Sigmoid colon (tissue), 4 donors: ENCODE measurements around the gene HUS1.

Source experiments
- EP300 ChIP-seq, 4 donors: sonication (generic); formaldehyde crosslinking; IDR thresholded peaks; one replicate each; pipeline ENCODE4 v1.6.1; 2017; ENCODE audit warnings: antibody characterized with exemption in 4 of 4
- TF ChIP-seq, protein P1 (sequence below), 4 experiments: fragments of 450-650 bp in 3 of 4; fragments of 200-600 bp in 1 of 4; IDR thresholded peaks; one replicate each; pipeline ENCODE4 v1.5.1; 2016 to 2019; ENCODE audit warnings: antibody characterized with exemption in 4 of 4, mild to moderate bottlenecking in 3 of 4, moderate library complexity in 2 of 4

DNA sequence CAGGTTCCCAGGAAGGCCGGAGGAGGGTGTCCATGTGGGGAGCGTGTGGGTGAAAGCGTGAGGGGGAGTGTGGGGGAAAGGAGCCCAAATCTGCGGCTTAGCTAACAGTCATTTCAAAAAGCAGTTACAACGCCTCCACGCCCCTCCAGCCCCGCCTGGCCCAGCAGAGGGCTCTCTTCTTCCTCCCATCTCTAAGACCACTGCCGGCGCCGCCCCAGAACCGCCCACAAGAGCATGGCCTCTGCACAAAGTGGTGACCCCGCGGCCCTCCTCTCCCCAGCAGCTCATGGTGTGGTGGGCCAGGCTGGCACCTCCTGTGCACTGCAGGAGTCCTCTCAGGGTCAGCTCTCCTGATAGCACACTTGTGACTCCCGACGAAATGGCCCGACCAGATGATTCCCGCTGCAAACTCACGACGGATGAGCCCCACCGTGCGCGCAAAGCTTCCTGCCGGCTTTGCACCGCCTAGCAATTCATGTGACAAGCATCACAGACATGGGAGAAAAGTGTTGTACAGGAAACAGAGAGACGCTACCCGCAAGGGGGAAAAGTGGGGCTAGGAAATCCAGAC is 12.4 kb upstream of the HUS1 start:
- TF ChIP-seq, protein P1, sequence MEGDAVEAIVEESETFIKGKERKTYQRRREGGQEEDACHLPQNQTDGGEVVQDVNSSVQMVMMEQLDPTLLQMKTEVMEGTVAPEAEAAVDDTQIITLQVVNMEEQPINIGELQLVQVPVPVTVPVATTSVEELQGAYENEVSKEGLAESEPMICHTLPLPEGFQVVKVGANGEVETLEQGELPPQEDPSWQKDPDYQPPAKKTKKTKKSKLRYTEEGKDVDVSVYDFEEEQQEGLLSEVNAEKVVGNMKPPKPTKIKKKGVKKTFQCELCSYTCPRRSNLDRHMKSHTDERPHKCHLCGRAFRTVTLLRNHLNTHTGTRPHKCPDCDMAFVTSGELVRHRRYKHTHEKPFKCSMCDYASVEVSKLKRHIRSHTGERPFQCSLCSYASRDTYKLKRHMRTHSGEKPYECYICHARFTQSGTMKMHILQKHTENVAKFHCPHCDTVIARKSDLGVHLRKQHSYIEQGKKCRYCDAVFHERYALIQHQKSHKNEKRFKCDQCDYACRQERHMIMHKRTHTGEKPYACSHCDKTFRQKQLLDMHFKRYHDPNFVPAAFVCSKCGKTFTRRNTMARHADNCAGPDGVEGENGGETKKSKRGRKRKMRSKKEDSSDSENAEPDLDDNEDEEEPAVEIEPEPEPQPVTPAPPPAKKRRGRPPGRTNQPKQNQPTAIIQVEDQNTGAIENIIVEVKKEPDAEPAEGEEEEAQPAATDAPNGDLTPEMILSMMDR (IDR thresholded peaks at IDR 0.05) = peak in 3 of 4 experiments; percentile 33 to 65 (median 49)
- TF ChIP-seq EP300 (IDR thresholded peaks at IDR 0.05) = no peak
